GM21619 (cell line): ENCODE measurements around the gene WASHC3.
"Not testable (repeated sequence)": the region's sequence is repeated elsewhere in the genome, so short reads cannot be mapped to it uniquely, and the experiment has no call there.

ENCODE experiments used
- ATAC-seq: cut with Tn5 transposase; IDR thresholded peaks from one replicate; pipeline ENCODE4 v1.9.1; 2021; ENCODE audit not compliant: unreplicated experiment

Gene WASHC3, protein sequence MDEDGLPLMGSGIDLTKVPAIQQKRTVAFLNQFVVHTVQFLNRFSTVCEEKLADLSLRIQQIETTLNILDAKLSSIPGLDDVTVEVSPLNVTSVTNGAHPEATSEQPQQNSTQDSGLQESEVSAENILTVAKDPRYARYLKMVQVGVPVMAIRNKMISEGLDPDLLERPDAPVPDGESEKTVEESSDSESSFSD

DNA sequence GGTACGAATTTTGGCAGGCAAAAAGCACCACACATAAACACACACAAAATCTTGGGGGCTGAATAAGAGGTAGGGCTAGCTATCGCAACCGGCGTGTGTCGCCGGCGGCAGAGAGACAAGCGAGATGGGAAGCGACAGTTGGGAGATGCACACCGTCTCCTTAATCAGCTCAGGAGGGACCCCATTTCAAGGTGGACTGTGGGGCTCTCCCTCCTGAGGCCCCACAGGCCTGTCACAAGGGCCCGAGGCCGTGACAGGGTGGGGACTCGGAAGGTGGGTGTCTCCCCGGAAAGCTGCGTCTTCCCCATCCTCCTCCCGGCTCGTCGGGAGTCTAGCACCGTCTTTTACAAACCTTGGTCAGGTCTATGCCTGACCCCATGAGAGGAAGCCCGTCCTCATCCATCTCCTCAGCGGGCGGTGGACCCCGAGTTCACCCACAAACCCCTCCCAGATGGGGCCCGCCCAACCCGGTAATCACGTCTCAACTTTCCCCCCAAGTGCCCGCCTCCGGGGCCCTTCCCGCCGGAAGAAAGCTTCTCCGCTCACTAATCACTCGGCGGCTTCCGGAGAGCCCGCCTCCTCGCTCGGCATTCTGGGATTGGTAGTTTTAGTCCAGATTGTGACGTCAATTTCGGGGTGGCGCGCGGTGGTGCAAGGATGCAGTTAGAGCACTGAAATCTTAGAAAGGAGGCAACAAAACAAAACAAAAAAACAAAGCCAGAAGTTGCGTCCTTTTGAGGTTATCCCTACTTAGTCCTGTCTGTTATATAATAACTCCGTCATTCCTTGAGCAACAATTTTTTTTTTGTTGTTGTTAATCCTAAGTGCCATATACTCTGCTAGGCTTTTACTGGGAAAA is at the start of gene WASHC3:
Gene WASHC3, minus strand, starts transcription at position 432 of the 859 bp plus-strand sequence. Its CDS starts 29 bp downstream, at position 403.
- ATAC-seq = peak; percentile 95

DNA sequence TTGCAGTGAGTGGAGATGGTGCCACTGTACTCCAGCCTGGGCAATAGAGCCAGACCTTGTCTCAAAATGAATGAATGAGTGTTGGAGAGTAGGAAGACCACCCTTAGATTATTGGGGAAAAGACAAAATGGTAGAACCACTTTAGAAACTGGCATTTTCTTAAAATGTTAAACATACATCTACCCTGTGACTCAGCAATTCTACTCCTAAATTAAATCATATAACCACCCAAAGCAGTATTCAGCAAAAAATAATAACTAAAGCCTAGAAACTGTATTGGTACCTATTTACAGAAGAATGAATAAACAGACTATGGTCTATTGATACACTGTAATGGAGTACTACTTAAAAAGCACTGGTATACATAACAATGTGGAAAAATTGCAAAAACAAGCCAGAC is 49.0 kb upstream of the WASHC3 start:
- no peak for ATAC-seq

DNA sequence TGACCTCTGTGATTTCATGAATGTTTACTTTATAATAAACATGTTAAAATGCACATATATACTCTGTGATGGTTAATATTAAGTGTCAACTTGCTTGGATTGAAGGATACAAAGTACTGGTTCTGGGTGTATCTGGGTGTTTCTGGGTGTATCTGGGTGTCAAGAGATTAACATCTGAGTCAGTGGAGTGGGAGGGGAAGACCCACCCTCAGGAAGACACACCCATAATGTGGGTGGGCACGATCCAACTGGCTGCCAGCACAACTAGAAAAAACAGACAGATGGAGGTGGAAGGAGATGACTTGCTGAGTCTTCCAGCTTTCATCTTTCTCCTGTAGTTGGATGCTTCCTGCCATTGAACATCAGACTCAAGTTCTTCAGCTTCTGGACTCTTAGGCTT is 46.2 kb upstream of the WASHC3 start:
- no peak for ATAC-seq

DNA sequence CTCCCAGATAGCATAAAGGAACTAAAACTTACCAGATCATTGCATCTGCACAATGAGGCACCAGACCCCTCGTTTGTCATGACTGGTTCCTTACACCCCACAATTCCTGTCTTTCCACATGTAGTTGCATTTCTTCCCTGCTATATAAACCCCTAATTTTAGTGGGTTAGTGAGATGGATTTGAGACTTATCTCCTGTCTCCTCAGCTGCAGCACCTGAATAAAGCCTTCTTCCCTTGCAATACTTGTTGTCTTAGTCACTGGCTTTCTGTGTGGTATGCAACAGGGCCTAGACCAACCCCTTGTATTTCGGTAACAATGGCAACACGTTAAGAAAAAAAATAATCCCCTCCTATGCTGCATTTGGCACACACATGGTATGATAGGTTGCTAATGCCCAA is 45.1 kb upstream of the WASHC3 start:
- ATAC-seq = no peak

DNA sequence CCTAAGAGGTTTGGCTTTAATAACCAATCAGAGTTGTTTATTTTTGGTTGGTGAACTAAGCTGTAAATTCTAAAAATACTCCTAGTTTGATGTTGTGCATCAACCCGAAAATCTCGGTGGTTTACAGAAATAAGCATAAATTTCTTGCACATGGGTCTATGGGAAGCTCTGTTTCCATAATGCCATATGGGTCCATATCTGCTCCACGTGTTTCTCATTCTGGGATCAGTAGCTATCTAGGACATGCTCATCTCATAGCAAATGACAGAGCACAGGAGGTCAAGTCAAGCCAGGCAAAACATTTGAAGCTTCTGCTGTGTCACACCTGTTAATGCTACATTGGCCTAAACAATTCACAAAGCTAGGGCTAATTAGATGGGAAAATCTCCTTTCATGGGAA is 35.1 kb upstream of the WASHC3 start:
- ATAC-seq = no peak

DNA sequence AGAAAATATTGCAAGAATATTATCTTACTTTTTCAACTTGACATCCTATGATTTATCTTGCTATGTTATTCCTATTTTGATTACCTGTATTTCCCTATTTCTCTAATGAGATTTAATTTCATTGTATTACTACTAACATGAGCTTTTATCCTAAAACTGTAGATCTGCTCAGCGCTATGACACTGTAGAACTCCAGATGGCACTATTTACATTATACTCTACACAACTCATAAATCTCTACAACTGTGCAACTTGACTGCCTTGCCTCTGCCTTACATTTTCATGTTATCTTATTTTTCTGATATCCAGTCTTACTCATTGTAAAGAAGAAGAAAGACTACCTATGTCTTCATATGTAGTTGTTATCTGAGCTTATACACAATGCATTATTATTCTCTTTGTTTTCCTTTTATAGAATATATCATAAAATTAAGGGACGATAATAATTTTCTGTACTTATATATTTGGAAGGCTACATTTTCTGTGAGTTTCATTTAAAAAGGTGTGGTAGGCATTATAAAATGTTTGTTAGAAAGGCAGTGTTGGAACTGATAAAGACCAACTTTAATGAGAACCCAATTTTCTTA is 34.0 kb upstream of the WASHC3 start:
- no peak for ATAC-seq

DNA sequence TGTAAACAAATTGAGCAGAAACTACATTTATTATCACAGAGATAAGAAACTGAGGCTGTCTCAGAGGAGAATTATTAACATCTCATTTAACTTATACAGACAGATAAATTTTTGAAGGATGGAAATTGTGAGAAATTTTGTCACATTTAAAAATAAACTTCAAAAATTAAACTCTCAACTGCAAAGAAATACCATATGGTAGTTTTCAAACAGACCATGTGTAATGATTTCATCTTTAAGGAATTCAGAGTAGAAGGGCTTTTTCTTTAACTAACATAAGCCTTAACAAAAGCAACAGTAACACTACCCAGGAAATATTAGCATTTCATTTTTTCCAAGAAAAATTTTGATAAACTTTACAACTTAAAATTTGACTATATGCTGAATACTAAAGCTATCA is 31.5 kb upstream of the WASHC3 start:
- no peak for ATAC-seq

DNA sequence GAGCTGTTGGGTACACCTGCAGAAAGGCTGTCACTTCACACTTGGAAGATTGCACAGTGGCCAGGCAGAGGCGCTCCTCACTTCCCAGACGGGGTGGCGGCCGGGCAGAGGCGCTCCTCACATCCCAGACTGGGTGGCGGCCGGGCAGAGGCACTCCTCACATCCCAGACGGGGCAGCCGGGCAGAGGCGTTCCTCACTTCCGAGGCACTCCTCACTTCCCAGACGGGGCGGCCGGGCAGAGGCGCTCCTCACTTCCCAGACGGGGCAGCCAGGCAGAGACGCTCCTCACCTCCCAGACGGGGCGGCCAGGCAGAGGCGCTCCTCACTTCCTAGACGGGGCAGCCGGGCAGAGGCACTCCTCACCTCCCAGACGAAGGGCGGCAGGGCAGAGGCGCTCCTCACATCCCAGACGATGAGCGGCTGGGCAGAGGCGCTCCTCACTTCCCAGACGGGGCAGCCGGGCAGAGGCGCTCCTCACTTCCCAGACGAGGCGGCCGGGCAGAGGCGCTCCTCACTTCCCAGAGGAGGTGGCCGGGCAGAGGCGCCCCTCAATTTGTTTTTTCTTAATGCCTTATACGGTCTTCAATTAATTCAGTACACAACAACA is 27.5 kb upstream of the WASHC3 start:
- ATAC-seq = not testable (repeated sequence)

DNA sequence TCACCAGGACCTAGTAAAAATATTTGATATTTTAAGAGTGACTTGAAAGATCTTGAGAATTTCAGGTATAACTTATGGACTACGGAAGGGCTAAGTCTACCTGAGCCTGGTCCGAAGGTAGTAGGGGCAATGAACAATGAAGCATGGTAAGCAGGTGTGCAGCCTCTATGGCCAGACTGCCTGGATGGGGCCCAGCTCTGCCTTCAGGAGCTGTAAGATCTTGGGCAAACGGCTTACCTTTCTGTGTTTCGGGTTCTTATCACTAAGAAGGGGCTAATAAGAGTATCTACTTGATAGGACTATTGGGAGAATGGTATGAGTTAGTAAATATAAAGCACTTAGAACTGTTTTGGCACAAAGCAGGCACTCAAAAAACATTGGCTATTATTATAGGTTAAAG is 19.1 kb upstream of the WASHC3 start:
- no peak for ATAC-seq

DNA sequence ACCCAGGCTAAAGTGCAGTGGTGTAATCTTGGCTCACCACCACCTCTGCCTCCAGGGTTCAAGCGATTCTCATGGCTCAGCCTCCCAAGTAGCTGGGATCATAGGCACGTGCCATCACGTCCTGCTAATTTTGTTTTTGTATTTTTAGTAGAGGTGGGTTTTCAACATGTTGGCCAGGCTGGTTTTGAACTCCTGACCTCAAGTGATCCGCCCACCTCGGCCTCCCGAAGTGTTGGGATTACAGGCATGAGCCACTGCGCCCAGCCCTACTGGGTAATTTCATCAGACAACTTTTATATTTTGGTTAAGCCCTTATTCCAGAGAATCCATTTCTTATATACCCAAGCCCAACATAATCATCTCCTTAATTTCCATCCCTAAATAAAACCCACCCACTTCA is 10.3 kb upstream of the WASHC3 start:
- ATAC-seq = not testable (repeated sequence)

DNA sequence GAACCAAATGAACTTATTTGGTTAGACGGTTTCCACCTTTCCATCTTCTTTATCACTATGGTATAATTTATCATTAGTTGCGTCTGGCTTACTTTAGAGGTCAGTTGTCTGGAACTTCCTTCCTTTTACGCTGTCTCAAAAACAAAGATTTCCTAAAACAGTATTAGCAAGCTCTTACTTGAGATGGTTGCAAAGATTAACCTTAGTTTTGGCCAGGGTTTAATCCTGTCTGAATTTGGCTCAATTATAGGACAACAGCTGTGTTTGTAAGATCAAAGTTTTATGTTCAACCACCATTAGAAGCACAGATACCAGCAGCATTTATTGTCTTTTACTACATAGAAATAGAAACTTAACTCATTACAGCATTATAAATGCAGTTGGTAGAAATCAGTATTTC is 7.9 kb upstream of the WASHC3 start:
- no peak for ATAC-seq

DNA sequence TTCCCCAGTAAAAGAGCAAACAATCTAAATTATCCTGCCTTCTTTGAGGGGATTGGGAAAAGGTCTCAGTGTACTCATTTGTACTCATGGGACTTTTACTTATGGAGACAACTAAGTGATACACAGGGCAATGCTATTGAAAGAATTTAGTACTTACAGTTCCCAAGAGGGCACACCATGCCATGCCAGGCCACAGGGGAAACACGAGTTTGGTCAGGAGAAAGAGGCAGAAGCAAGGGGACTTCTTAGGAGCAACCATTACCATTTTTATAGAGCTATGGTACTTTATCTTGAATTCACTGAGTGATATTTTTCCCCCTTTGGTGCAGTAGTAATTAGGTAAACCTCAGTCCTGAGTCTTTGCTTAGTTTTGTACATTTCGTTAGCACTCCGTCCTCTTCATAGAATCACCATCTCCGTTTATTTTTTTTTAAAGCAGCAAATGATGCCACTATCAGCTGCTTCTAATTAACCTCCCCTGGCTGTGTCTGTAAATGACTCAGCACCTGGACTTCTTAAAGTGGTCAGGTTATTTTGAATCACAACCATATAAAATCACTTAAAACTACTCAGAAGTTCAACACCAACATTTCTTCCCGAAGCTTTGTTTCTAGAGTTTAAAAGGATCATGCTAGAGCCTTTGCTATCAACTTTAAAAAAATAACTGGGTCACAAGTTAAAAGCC is 5.9 kb upstream of the WASHC3 start:
- no peak for ATAC-seq

DNA sequence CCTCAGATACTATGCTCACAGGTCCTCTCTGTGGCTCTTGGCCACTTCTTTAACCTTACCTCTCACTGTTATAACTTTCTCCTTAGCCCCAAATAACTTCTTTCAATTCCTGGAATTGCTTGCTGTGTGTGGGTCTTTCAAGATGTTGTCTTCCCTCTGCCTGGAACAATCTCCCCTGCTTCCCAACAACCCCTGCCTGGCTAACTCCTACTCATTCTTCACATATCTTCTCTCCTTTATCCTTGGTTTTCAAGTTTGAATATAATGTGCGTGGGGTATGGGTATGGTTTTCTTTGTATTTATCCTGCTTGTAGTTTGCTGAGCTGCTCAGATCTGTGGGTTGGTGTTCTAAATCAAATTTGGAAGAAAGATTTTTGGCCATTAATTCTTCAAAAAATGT is 2.7 kb upstream of the WASHC3 start:
- ATAC-seq = no peak

DNA sequence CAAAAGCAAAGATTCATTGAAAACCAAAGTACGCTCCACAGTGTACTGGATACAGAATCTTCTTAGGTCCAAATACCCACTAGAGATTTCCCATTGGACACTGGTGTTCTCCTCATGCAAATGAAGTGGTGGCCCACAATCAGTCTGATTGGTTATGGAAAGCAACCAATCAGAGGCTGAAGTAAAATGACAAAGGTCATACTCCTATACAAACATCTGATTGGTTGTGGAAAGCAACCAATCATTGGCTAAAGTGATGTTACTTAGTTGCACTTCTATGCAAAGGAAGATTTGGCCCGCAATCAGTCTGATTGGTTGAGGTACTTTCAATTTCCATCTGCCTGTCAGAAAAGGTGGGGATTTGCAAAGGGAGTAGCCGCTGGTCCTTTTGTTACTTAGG is 1.3 kb upstream of the WASHC3 start:
- no peak for ATAC-seq

DNA sequence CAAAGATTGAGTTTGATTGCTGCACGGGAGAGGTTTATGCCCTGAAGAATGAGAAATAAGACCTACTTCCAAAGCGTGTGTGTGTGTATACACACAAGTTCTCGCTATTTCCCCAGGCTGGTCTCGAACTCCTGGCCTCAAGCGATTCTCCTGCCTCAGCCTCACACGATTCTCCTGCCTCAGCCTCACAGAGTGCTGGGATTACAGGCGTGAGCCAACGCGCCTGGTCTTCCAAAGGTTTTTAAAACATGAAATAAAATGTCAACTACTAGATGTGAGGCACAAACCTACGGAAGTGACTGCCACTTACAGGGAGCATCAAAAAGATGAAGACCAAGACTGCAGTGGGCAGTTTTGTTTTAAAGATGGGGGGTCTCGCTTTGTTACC is 622 bp upstream of the WASHC3 start:
- ATAC-seq = no peak

DNA sequence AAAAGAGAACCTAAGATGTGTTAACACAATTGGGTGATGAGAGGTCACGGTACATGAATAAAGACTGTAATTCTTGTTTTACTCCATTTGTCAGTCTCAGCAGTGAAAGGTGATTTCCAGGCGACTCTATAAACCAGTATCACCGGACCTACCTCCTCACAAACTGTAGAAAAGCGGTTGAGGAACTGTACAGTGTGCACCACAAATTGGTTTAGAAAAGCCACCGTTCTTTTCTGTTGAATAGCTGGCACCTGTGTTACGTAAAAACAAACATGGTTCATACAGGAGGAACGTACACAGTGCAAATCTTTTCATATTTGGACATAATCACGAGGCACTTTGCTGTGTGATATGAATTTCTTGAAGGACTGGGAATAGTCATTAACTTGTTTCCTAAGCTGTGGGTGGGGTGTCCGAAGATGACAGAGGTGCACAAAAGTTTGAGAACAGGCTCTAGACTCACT is 663 bp downstream of the WASHC3 start:
- peak; percentile 27 for ATAC-seq

DNA sequence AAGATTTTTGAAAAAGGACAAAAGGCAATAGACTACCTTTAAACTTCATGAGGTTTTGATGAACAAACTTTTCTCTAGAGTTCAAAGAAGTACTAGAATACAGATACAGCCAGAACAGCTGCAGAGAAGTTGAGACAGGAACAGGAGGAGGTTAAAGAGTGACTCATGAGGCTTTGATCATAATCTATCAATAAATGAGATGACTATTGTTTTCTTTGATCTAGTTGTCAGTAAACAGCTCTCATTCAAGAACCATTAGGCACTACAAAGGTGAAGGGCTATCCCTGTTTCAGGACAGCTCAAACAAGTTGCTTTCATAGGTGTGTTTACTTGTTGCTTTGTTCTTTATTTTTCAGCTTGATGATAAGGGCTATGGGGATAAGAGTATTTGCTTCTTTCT is 2.4 kb downstream of the WASHC3 start:
- no peak for ATAC-seq

DNA sequence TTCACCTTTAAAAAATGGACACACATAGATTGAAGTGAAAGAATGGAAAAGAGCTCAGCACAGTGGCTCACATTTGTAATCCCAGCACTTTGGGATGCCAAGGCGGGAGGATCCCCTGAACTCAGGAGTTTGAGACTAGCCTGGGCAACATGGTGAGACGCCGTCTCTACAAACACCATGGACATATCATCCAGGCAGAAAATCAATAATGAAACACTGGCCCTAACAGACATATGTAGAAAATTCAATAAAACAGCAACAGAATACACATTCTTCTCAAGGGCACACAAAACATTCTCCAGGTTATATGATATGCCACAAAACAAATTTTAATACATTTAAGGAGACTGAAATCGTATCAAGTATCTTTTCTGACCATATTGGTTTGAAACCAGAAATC is 7.4 kb downstream of the WASHC3 start:
- no peak for ATAC-seq

DNA sequence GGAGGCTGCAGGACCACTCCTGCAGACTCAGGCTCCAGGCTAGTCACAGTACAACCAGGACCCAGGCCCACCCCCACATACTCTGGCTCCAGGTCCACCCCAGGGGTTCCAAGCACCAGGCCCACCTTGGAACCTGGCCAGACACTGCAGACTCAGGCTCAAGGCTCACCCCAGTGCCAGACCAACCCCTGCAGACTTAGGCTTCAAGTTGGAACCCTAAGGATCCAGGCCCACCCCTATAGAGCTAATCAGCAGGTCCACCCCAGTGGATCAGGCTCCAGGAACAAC is 8.8 kb downstream of the WASHC3 start:
- no peak for ATAC-seq

DNA sequence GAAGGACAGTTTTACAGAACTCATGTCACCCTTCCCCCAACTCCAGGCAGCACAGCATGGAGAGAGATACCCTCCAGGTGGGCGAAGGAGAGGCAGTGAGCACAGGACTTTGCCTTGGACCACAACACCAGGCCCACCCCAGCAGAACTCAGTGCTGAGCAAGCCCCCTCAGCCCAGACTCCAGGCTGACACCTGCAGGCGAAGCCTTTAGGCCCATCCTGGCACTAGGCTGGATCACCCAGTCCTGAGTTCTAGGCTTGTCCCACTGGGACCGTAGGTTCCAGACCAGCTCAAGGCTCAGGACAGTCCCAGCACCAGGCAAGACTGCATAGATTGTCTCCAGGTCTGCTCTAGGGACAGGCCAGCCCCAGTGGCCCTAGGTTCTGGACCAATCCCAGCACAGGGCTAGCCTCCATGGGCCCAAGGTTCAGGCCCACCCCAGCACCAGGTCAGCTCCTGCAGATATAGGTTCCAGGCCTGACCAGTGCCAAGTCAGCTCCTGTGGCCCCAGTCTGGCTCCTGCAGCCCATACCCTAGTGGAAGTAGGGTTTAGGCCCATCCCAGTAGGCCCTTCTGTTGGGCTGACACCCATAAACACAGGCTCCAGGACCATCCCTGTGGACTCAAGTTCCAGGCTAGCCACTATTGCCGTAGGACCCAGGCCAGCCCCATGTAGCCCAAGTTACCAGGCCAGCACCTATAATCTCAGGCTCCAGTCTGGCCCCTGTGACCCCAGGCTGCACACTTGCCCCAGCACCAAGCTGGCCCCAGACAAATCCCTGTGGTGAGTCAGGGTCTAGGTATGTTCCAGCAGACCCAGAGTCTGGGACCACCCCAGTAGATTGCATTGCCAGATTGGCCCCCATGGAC is 9.4 kb downstream of the WASHC3 start:
- no peak for ATAC-seq
